Pancreas (tissue), 10 donors: Measurements from ENCODE around the gene EPHA1. TPM values are rescaled to one million over a fixed set of nuclear protein-coding genes. Genes with fewer than 3 reads are reported as not detected.

ENCODE experiments used
- ATAC-seq, 4 donors: fragments of 200-7000 bp; cut with Tn5 transposase; one replicate each; pipeline versions ENCODE4 v1.8.0 to v1.9.1; 2020; ENCODE audit warnings: mild to moderate bottlenecking in 4 of 4, moderate library complexity in 4 of 4
- DNase-seq, 6 donors: peaks; one replicate each; pipeline ENCODE4 v3.0.0-alpha.2; 2020
- FAIRE-seq: peaks from 2 replicates; lab custom pipeline; 2012; peaks lifted over from hg19 to GRCh38; lab: Jason Lieb, UNC
- H3K27ac ChIP-seq, 4 donors: fragments of 200-600 bp; sonication (generic); 1 replicate in 3 of 4; 2 replicates in 1 of 4; pipeline versions ENCODE4 v1.5.0 to v1.8.0; 2020
- H3K27me3 ChIP-seq, 4 donors: fragments of 200-600 bp; one replicate each; pipeline ENCODE4 v1.8.0; 2021
- H3K36me3 ChIP-seq, 3 donors: fragments of 200-600 bp; sonication (generic) in 1 of 3; one replicate each; pipeline versions ENCODE4 v1.5.0 to v1.8.0; 2020 to 2021
- H3K4me1 ChIP-seq, 3 donors: fragments of 200-600 bp; one replicate each; pipeline ENCODE4 v1.8.0; 2021
- H3K4me3 ChIP-seq, 4 donors: fragments of 200-600 bp; sonication (generic) in 2 of 4; one replicate each; pipeline versions ENCODE4 v1.5.0 to v1.8.0; 2020 to 2021
- H3K9me3 ChIP-seq, 4 donors: fragments of 200-600 bp; one replicate each; pipeline ENCODE4 v1.8.0; 2021
- CTCF ChIP-seq, 4 donors: fragments of 200-600 bp; sonication (generic) in 3 of 4; IDR thresholded peaks; one replicate each; pipeline versions ENCODE4 v1.5.0 to v1.8.0; 2021; ENCODE audit warnings: antibody characterized with exemption in 4 of 4
- WGBS, 2 donors: extraction: QIAGEN DNeasy Blood & Tissue Kit; methylation state at CpG; one replicate each; pipeline ENCODE4 v1.1.7; 2013; 5-methylcytosine and 5-hydroxymethylcytosine counted together
- intact Hi-C, 3 donors: fragments of 100-400 bp; cut with DNase I; formaldehyde crosslinking; loops; one replicate each; pipeline versions ENCODE4 v1.11.1 to v1.14.2; 2022
- microRNA-seq, 2 donors: library from miRNA; unstranded; fragments of <30 nt; microRNA quantifications; one replicate each; pipeline versions ENCODE4 to v1.1.0, GENCODE V29; 2019 to 2020
- polyA plus RNA-seq, 2 donors: library from polyadenylated mRNA; stranded (reverse); fragments of 200-250 nt; gene quantifications; one replicate each; pipeline ENCODE4 v1.2.3, GENCODE V29; 2013
- total RNA-seq, 6 donors: library from RNA; stranded (reverse); fragmentation: NEBNext Ultra II Directional in 4 of 6; extraction: Animal tissue kit (Norgen Biotek cat#: 25700) in 4 of 6; gene quantifications; one replicate each; pipeline versions ENCODE4 v1.2.1 to v1.2.4, GENCODE V29; 2021 to 2023
- donor health status: healthy with polysubstance abuse.
- donor health status: DM: no; HTN: no; CAD: no; lungs with moderate emphysema.
- donor health status: DM: no; HTN: no; CAD: no.
- donor health status: control.
- donor health status: control.
- donor health status: Bipolar disorder and iron deficiency.
- donor health status: DM: yes; HTN: yes; CAD: no.
- donor health status: DM: no; HTN: no; CAD: no.
- donor health status: DM: no; HTN: no; CAD: no.
- donor health status: DM: yes; HTN: yes; CAD: no.

EPHA1 gene
- total and polyA plus RNA-seq, 8 donors, result 5.3 to 14.2 (median 7.8) TPM

GRCh38 chr7:143346018-143346417, 62.6 kb downstream of the EPHA1 start:
- 72 to 80% methylated on average over 4 of the region's 4 CpGs for WGBS, 2 donors
- Histone ChIP-seq H3K4me3 (no peak overlapping the region), H3K9me3 (no peaks in the 10 kb centered on the region), H3K27ac (no peak overlapping the region), H3K27me3 (peaks cover 0 to 4% (median 0%) of the 10 kb centered on the region in 4 donors), H3K4me1 (no peaks in the 10 kb centered on the region), H3K36me3 (no peaks in the 10 kb centered on the region)
- ATAC-seq (no peak), DNase-seq (no peak), FAIRE-seq (no peak)
- intact Hi-C loops, result no loop called here
- TF ChIP-seq CTCF (IDR thresholded peaks at IDR 0.05), result no peak

GRCh38 chr7:143345428-143345900, 63.2 kb downstream of the EPHA1 start:
- FAIRE-seq, result no peak
- intact Hi-C loops, result no loop called here
- 7 to 8% methylated on average over 35 of the region's 35 CpGs for WGBS, 2 donors

GRCh38 chr7:143343596-143343995, 65.1 kb downstream of the EPHA1 start:
- Histone ChIP-seq H3K36me3 (no peaks in the 10 kb centered on the region), H3K9me3 (no peaks in the 10 kb centered on the region), H3K4me1 (no peaks in the 10 kb centered on the region), H3K27ac (no peak overlapping the region), H3K27me3 (peaks cover 0 to 4% (median 0%) of the 10 kb centered on the region in 4 donors), H3K4me3 (no peak overlapping the region)
- DNase-seq (no peak), ATAC-seq (no peak), FAIRE-seq (no peak)
- TF ChIP-seq CTCF (IDR thresholded peaks at IDR 0.05), result no peak
- intact Hi-C loops, result no loop called here
- 84 to 91% methylated on average over 3 of the region's 3 CpGs for WGBS, 2 donors

More at GRCh38 chr7:143345428-143345900, 63.2 kb downstream of the EPHA1 start:
- H3K4me1 ChIP-seq, result no peaks in the 10 kb centered on the region
- ATAC-seq (peak; percentile 66 to 97 (median 87)), DNase-seq (peak in 4 of 6 donors; percentile 11 to 76 (median 45))
- H3K9me3 ChIP-seq, result no peaks in the 10 kb centered on the region
- H3K27me3 ChIP-seq, result peaks cover 0 to 4% (median 0%) of the 10 kb centered on the region in 4 donors
- no peak overlapping the region for H3K4me3 ChIP-seq
- H3K36me3 ChIP-seq, result no peaks in the 10 kb centered on the region
- TF ChIP-seq CTCF (IDR thresholded peaks at IDR 0.05), result peak in 3 of 4 donors; percentile 21 to 40 (median 38)
- H3K27ac ChIP-seq, result no peak overlapping the region

- ATAC-seq, result no peak
- no peak for DNase-seq
- intact Hi-C loops, result no loop called here
- Histone ChIP-seq H3K9me3 (no peaks in the 10 kb centered on the region), H3K27me3 (peaks cover 0 to 4% (median 0%) of the 10 kb centered on the region in 4 donors), H3K4me3 (no peak overlapping the region), H3K27ac (no peak overlapping the region), H3K36me3 (no peaks in the 10 kb centered on the region), H3K4me1 (no peaks in the 10 kb centered on the region)
- 79 to 87% methylated on average over 8 of the region's 8 CpGs for WGBS, 2 donors
- FAIRE-seq, result no peak
- TF ChIP-seq CTCF (IDR thresholded peaks at IDR 0.05), result no peak
Measured at GRCh38 chr7:143341842-143342241, 66.8 kb downstream of the EPHA1 start.

Small RNA genes lying within 50 kb of the gene (microRNA-seq; reads per million reads assigned to microRNA genes)
- gene MIR6892, result 0 reads per million in 2 donors

Other genes with a start within 250 kb of the EPHA1 start
- gene TAS2R39, start 225.4 kb downstream of the EPHA1 start, total RNA-seq, result not detected
- not detected for gene TAS2R39, start 225.4 kb downstream of the EPHA1 start, polyA plus RNA-seq
- gene TAS2R40, start 186.8 kb downstream of the EPHA1 start, total RNA-seq, result not detected
- gene TAS2R40, start 186.8 kb downstream of the EPHA1 start, polyA plus RNA-seq, result not detected
- 10 to 100 TPM; 47.7 to 89.6 (median 62.4) TPM for gene GSTK1, start 145.4 kb downstream of the EPHA1 start, total RNA-seq
- 100 to 1,000 TPM in 1 of 2 donors, 10 to 100 TPM in 1; 92.2 to 164 TPM for gene GSTK1, start 145.4 kb downstream of the EPHA1 start, polyA plus RNA-seq
- gene TMEM139, start 123.9 kb downstream of the EPHA1 start, total RNA-seq, result 10 to 100 TPM in 1 of 6 donors, 1 to 10 TPM in 5; 4.2 to 17.3 (median 6.2) TPM
- gene TMEM139, start 123.9 kb downstream of the EPHA1 start, polyA plus RNA-seq, result 10 to 100 TPM; 13.7 to 14.4 TPM
- 10 to 100 TPM in 3 of 6 donors, 1 to 10 TPM in 3; 7.6 to 19.7 (median 10.6) TPM for gene CASP2, start 120.5 kb downstream of the EPHA1 start, total RNA-seq
- 1 to 10 TPM; 4.2 to 6.2 TPM for gene CASP2, start 120.5 kb downstream of the EPHA1 start, polyA plus RNA-seq
- gene CLCN1, start 92.7 kb downstream of the EPHA1 start, total RNA-seq, result under 1 TPM in 1 of 6 donors, not detected in 5; 0.06 TPM
- under 1 TPM in 1 of 2 donors, not detected in 1; 0.05 TPM for gene CLCN1, start 92.7 kb downstream of the EPHA1 start, polyA plus RNA-seq
- gene FAM131B, start 46.1 kb downstream of the EPHA1 start, total RNA-seq, result under 1 TPM; 0.05 to 0.25 (median 0.15) TPM
- under 1 TPM; 0.08 to 0.09 TPM for gene FAM131B, start 46.1 kb downstream of the EPHA1 start, polyA plus RNA-seq
- 10 to 100 TPM; 29.1 to 73.8 (median 38.4) TPM for gene ZYX, start 27.5 kb downstream of the EPHA1 start, total RNA-seq
- gene ZYX, start 27.5 kb downstream of the EPHA1 start, polyA plus RNA-seq, result 10 to 100 TPM; 57.6 to 63.1 TPM
- not detected for gene TAS2R60, start 34.6 kb upstream of the EPHA1 start, total RNA-seq
- not detected for gene TAS2R60, start 34.6 kb upstream of the EPHA1 start, polyA plus RNA-seq
- under 1 TPM in 1 of 6 donors, not detected in 5; 0.16 TPM for gene TAS2R41, start 69.0 kb upstream of the EPHA1 start, total RNA-seq
- not detected for gene TAS2R41, start 69.0 kb upstream of the EPHA1 start, polyA plus RNA-seq
- gene CTAGE15, start 162.9 kb upstream of the EPHA1 start, total RNA-seq, result under 1 TPM in 4 of 6 donors, not detected in 2; 0.23 to 0.87 (median 0.43) TPM
- gene CTAGE15, start 162.9 kb upstream of the EPHA1 start, polyA plus RNA-seq, result not detected
- 1 to 10 TPM in 3 of 6 donors, under 1 TPM in 3; 0.67 to 2.3 (median 1.0) TPM for gene TCAF2, start 212.1 kb upstream of the EPHA1 start, total RNA-seq
- 1 to 10 TPM; 1.4 to 6.3 TPM for gene TCAF2, start 212.1 kb upstream of the EPHA1 start, polyA plus RNA-seq